Esophagus muscularis mucosa (tissue), 4 donors: ENCODE measurements around the gene ZNF22.

Source experiments
- CTCF ChIP-seq, 3 experiments: fragments of 200-600 bp in 2 of 3; fragments of 450-650 bp in 1 of 3; sonication (generic) in 2 of 3; IDR thresholded peaks; one replicate each; pipeline ENCODE4 v1.5.1; 2017 to 2019; ENCODE audit warnings: antibody characterized with exemption in 3 of 3, mild to moderate bottlenecking in 2 of 3, moderate library complexity in 1 of 3
- EP300 ChIP-seq: sonication (generic); formaldehyde crosslinking; IDR thresholded peaks from one replicate; pipeline ENCODE4 v1.6.1; 2017; ENCODE audit warnings: antibody characterized with exemption
- POLR2A ChIP-seq: fragments of 450-650 bp; IDR thresholded peaks from one replicate; pipeline ENCODE4 v1.6.1; 2017; ENCODE audit warnings: antibody characterized with exemption, moderate library complexity, mild to moderate bottlenecking, low read depth
- POLR2AphosphoS5 ChIP-seq, 2 donors: sonication (generic); formaldehyde crosslinking; IDR thresholded peaks; one replicate each; pipeline ENCODE4 v1.6.1; 2017; ENCODE audit warnings: antibody characterized with exemption in 2 of 2

DNA sequence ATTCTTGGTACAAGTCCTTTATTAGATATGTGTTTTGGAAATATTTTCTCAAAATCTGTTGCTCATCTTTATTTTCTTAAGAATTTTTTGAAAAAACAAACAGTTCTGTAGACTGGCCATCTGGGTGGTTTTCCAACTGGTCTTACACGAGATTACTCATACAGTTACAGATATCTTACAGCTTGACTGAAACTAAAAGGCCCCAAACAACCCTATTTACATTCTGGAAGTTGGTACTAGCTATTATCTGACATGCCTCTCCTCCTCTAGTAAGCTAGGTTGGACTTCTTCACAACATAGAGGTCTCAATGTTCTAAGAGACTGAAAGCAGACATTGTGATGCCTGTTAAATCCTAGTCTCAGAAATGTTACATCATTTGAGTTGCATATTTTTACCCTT is 52.0 kb downstream of the ZNF22 start:
- TF ChIP-seq CTCF (IDR thresholded peaks at IDR 0.05) (no peak), POLR2A (no peak), POLR2AphosphoS5 (IDR thresholded peaks at IDR 0.05) (no peak), EP300 (no peak)
